GM23338 (cell line): Measurements from ENCODE around the gene CAT. TPM values are rescaled to one million over a fixed set of nuclear protein-coding genes. Genes with fewer than 3 reads are reported as not detected.

Source experiments
- ATAC-seq: fragments of 200-7000 bp; cut with Tn5 transposase; 3 replicates; pipeline ENCODE4 v1.9.1; 2020
- DNase-seq: peaks from one replicate; pipeline ENCODE4 v3.0.0-alpha.2; 2015; ENCODE audit warnings: low spot score
- H2AFZ ChIP-seq: fragments of 200-600 bp; sonication (generic); 2 replicates; pipeline ENCODE4 v1.8.0; 2016; ENCODE audit warnings: antibody characterized with exemption, mild to moderate bottlenecking, moderate library complexity
- H3F3A ChIP-seq: fragments of 200-600 bp; sonication (generic); replicated peaks from 2 replicates; pipeline ENCODE4 v1.8.0; 2017; ENCODE audit warnings: antibody characterized with exemption, mixed run types, low read depth
- H3K27ac ChIP-seq: fragments of 200-600 bp; sonication (generic); 2 replicates; pipeline ENCODE4 v1.6.1; 2016; ENCODE audit warnings: low read depth
- H3K27me3 ChIP-seq: fragments of 200-600 bp; sonication (generic); 2 replicates; pipeline ENCODE4 v1.8.0; 2016; ENCODE audit warnings: mild to moderate bottlenecking, mixed run types, moderate library complexity; ENCODE audit not compliant: insufficient read depth
- H3K36me3 ChIP-seq: fragments of 200-600 bp; sonication (generic); 2 replicates; pipeline ENCODE4 v1.8.0; 2016; ENCODE audit warnings: mild to moderate bottlenecking; ENCODE audit not compliant: insufficient read depth
- H3K4me1 ChIP-seq: fragments of 200-600 bp; sonication (generic); 2 replicates; pipeline ENCODE4 v1.8.0; 2016; ENCODE audit warnings: mild to moderate bottlenecking, moderate library complexity; ENCODE audit not compliant: insufficient read depth
- H3K4me2 ChIP-seq: fragments of 200-600 bp; sonication (generic); 2 replicates; pipeline ENCODE4 v1.7.1; 2017; ENCODE audit warnings: mixed run types
- H3K4me3 ChIP-seq: fragments of 200-600 bp; sonication (generic); 2 replicates; pipeline ENCODE4 v1.6.1; 2016; ENCODE audit warnings: mixed run types
- H3K79me2 ChIP-seq: fragments of 200-600 bp; sonication (generic); replicated peaks from 2 replicates; pipeline ENCODE4 v1.8.0; 2017; ENCODE audit warnings: mild to moderate bottlenecking; ENCODE audit not compliant: insufficient read depth
- H3K9me2 ChIP-seq: fragments of 200-600 bp; sonication (generic); 2 replicates; pipeline ENCODE4 v1.8.0; 2017; ENCODE audit not compliant: insufficient read depth
- H4K20me1 ChIP-seq: fragments of 200-600 bp; sonication (generic); replicated peaks from 2 replicates; pipeline ENCODE4 v1.8.0; 2017; ENCODE audit warnings: mild to moderate bottlenecking; ENCODE audit not compliant: insufficient read depth
- H3K27ac Mint-ChIP-seq: 2 replicates; pipeline ENCODE4 v1.8.0; 2020; ENCODE audit warnings: inconsistent platforms, mild to moderate bottlenecking, moderate library complexity, mixed read lengths
- H3K27me3 Mint-ChIP-seq: 3 replicates; pipeline ENCODE4 v1.8.0; 2022; ENCODE audit warnings: low read depth, mild to moderate bottlenecking, moderate library complexity, mixed read lengths, inconsistent platforms; ENCODE audit not compliant: insufficient read depth, poor library complexity
- H3K36me3 Mint-ChIP-seq: 3 replicates; pipeline ENCODE4 v1.8.0; 2021; ENCODE audit warnings: low read depth, mild to moderate bottlenecking, inconsistent platforms, moderate library complexity, mixed read lengths
- H3K4me1 Mint-ChIP-seq: 3 replicates; pipeline ENCODE4 v1.8.0; 2020; ENCODE audit warnings: mild to moderate bottlenecking, inconsistent platforms, mixed read lengths
- H3K4me3 Mint-ChIP-seq: 3 replicates; pipeline ENCODE4 v1.8.0; 2021; ENCODE audit warnings: moderate library complexity, mild to moderate bottlenecking, inconsistent platforms, mixed read lengths
- H3K9me3 Mint-ChIP-seq: 3 replicates; pipeline ENCODE4 v1.8.0; 2020; ENCODE audit warnings: moderate library complexity, mild to moderate bottlenecking, inconsistent platforms, mixed read lengths
- CREB1 ChIP-seq: fragments of 250-450 bp; sonication (Bioruptor Pico); IDR thresholded peaks from 2 replicates; pipeline ENCODE4 v1.5.0; 2020; ENCODE audit warnings: low read depth, mild to moderate bottlenecking, moderate library complexity
- CTCF ChIP-seq, 2 experiments: fragments of 200-600 bp in 1 of 2; sonication (generic) in 1 of 2; conservative IDR thresholded peaks; 2 replicates each; pipeline versions ENCODE4 v1.5.1 to v1.6.1; 2016 to 2017; ENCODE audit warnings: antibody characterized with exemption in 2 of 2, low read depth in 2 of 2, mild to moderate bottlenecking in 2 of 2, moderate library complexity in 1 of 2
- ETS1 ChIP-seq: IDR thresholded peaks from 2 replicates; pipeline ENCODE4 v1.6.1; 2016; ENCODE audit warnings: antibody characterized with exemption
- JUNB ChIP-seq: IDR thresholded peaks from one replicate; pipeline ENCODE4 v1.6.1; 2016; ENCODE audit warnings: antibody characterized with exemption; ENCODE audit not compliant: unreplicated experiment
- NANOG ChIP-seq: IDR thresholded peaks from 2 replicates; pipeline ENCODE4 v1.6.1; 2016; ENCODE audit warnings: antibody characterized with exemption, borderline replicate concordance
- POLR2AphosphoS5 ChIP-seq: IDR thresholded peaks from 2 replicates; pipeline ENCODE4 v1.6.1; 2016; ENCODE audit warnings: antibody characterized with exemption, low read depth
- REST ChIP-seq: IDR thresholded peaks from one replicate; pipeline ENCODE4 v1.6.1; 2018; ENCODE audit warnings: antibody characterized with exemption; ENCODE audit not compliant: unreplicated experiment
- STAT1 ChIP-seq: IDR thresholded peaks from one replicate; pipeline ENCODE4 v1.6.1; 2016; ENCODE audit warnings: antibody characterized with exemption; ENCODE audit not compliant: unreplicated experiment
- ZNF114 ChIP-seq: fragments of 250-450 bp; sonication (Bioruptor Pico); IDR thresholded peaks from 2 replicates; pipeline ENCODE4 v1.5.0; 2020; ENCODE audit warnings: mild to moderate bottlenecking, moderate library complexity
- ZNF462 ChIP-seq: fragments of 250-450 bp; sonication (Bioruptor Pico); IDR thresholded peaks from 2 replicates; pipeline ENCODE4 v1.5.0; 2020; ENCODE audit warnings: mild to moderate bottlenecking, moderate library complexity
- polyA plus RNA-seq: library from polyadenylated mRNA; unstranded; fragments of >200 nt; fragmentation: Nextera tagmentation; extraction: Ambion mirVana; gene quantifications from 2 replicates; pipeline ENCODE4 v1.2.1, GENCODE V29; 2016
- total RNA-seq: library from RNA; depleted of rRNA; stranded (reverse); fragments of >200 nt; shearing (Covaris generic); gene quantifications from 2 replicates; pipeline ENCODE4 v1.2.3, GENCODE V29; 2014

Gene CAT
- total and polyA plus RNA-seq, 2 experiments from 2014 or later: 15.9 to 24.0 TPM

- Histone ChIP-seq H4K20me1 (no peaks in the 10 kb centered on the region), H3F3A (no peaks in the 10 kb centered on the region), H3K9me2 (no peaks in the 10 kb centered on the region), H3K4me3 (no peak overlapping the region), H3K4me2 (no peak overlapping the region), H2AFZ (no peak overlapping the region), H3K4me1 (no peaks in the 10 kb centered on the region), H3K36me3 (no peaks in the 10 kb centered on the region), H3K79me2 (no peaks in the 10 kb centered on the region), H3K27ac (no peak overlapping the region), H3K27me3 (no peaks in the 10 kb centered on the region)
- Mint-ChIP-seq H3K27me3 (no peaks in the 10 kb centered on the region), H3K4me1 (no peaks in the 10 kb centered on the region; the same call in 2 of the 3 replicates), H3K27ac (no peak overlapping the region), H3K36me3 (no peaks in the 10 kb centered on the region), H3K9me3 (no peaks in the 10 kb centered on the region), H3K4me3 (no peak overlapping the region)
- DNase-seq (no peak), ATAC-seq (no peak)
- TF ChIP-seq POLR2AphosphoS5 (no peak), ZNF114 (CRISPR knock-in tag) (no peak), ETS1 (no peak), CTCF (conservative IDR thresholded peaks at IDR 0.05; ENCODE audit: low read depth in 2 of 2) (no peak), STAT1 (no peak), REST (no peak), CREB1 (no peak), JUNB (no peak), ZNF462 (no peak), NANOG (no peak)
These were observed 61.2 kb downstream of the CAT start for GRCh38 chr11:34499719-34500500.
